HK-2 (cell line): ENCODE measurements around the gene MYH6.

Source experiments
- DNase-seq: peaks from one replicate; pipeline ENCODE4 v3.0.0-alpha.2; 2018; ENCODE audit not compliant: unreplicated experiment

MYH6 gene

DNA sequence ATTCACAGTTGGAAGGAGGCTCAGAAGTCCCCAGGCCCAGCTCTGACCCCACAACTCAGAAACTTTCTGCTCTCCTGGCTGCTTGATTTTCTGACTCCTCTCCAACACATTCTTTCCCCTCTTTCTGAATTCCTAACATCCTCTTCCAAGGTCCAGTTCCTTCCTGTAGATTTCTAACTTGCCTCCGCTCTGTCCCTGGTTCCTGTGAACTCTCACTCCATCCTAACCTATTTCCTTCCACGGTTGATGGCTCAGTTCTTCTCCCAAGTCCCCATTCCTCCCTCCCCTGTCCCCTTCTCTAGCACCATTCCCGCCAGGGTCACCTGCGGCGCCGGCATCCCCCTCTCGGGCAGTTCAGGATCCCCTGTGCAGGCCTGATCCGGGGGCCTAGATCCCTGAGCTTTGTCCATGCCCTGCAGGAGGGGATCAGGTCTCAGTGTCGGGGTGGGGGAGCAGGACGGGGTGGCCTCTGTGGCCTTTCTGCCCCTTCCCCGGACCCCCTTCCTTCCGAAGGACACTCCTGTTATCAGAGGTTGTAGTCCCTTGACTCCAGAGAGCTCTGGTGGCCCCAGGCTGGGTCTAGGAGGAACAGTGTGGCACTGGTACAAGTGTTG, 49.4 kb downstream of the MYH6 start:
- DNase-seq, result no peak

DNA sequence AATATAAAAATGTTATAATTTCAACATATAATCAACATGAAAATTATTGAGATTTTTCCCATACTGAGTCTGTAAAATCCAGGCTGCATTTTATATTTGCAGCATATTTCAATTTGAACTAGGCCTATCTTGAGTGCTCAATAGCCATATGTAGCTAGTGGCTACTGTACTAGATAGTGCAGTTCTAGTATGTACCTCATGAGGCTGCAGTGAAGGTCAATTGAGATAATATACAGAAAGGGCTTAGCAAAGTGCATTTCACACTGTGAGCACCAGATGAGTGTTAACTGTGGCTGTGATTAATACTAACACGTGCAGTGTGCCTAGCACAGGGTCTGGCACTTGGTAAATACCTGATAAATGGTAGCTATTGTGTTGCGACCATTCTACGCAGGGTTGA, 50.0 kb downstream of the MYH6 start:
- DNase-seq, result no peak

DNA sequence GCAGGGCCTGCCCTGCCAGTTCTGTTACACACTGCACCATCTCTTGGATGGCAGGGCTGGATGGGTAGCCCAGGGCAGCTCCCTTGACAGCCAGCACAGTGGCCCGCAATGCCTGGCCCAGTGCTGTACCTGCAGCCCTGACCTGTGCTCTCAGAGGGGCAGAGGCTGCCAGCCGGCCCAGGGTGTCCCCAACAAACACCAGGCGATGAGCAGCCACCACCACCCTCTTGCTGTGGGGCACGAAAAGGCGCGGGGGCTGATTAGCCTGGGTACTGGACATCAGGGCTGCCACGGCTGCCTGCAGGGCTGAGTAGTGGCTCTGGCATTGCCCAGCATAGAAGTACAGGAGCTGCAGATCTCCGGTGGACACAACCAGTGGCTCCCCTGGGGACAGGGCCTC, 50.8 kb downstream of the MYH6 start:
- no peak for DNase-seq

DNA sequence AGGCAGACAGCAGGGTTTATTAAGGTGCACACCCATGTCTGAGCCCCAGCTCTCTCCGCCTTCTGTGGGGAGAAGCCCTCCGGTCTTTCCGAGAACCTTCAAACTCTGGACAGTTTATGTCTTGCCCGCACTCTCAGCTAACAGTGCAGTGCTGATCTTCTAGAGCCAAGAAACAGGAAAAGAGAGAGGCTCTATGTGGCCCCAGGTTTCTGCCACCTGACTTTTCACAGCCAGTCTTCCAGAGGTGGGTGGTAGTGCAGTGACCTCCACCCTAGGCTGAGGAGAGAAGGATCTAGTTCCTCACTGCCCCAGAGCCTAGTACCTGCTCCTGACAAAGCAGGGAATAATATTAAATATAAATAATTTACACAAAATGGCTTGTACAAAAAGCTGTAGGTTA, 51.4 kb downstream of the MYH6 start:
- DNase-seq, result no peak

DNA sequence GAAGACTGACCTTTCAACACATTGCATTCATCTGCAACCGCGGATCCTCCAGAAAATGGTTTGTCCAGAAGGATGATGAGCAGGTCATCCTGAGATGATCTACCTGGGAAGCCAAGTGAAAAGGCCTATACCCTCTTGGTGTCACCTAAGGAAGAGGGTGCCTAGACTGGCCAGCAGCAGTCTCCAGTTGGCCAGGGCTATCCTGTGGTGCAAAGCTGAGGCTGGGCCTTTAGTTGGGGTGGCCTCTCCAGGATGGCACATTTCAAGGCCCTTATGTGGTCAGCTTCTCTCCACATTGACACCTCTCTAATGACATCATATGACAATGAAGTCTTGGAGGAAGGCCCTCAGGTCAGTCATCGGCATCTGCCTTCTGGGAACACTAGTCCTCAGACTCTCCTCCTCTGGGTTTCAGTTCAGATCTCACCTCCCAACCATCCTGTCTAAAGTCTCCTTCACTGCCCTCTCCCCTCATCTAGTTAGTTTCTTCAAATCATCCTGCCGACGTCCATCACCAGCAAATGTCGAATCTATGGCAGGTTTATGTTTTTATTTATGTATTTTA, 52.1 kb downstream of the MYH6 start:
- no peak for DNase-seq

DNA sequence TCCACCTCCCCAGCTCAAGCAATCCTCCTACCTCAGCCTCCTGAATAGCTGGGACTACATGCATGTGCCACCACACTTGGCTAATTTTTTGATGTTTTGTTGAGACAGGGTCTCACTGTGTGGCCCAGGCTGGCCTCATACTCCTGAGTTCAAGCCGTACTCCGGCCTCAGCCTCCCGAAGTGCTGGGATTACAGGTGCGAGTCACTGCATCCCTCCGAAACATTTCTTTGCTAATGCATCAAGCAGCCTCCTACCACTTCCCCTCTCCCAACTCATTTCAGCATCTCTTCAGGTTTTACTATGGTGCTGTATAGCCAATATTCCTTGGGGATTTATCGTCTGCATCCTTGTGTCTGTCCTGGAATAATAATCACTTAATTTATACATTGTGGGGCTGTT, 53.1 kb downstream of the MYH6 start:
- DNase-seq, result no peak

DNA sequence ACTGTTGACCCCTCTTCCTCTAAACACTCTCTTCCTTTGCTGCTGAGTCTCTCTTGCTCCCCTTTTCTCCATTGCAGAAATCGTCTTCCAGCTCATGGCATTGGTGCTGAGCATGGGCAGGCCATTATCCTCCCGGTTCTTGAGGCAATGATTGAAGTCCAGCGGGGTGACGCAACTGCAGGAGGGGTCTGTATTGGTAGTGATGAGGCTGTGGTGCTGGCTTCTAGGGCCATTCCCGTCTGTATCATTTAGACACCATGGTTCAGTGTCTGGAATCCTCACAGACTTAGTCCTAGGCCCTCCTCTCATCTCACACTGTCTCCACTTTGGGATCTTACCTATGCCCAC, 54.7 kb downstream of the MYH6 start:
- DNase-seq, result no peak

DNA sequence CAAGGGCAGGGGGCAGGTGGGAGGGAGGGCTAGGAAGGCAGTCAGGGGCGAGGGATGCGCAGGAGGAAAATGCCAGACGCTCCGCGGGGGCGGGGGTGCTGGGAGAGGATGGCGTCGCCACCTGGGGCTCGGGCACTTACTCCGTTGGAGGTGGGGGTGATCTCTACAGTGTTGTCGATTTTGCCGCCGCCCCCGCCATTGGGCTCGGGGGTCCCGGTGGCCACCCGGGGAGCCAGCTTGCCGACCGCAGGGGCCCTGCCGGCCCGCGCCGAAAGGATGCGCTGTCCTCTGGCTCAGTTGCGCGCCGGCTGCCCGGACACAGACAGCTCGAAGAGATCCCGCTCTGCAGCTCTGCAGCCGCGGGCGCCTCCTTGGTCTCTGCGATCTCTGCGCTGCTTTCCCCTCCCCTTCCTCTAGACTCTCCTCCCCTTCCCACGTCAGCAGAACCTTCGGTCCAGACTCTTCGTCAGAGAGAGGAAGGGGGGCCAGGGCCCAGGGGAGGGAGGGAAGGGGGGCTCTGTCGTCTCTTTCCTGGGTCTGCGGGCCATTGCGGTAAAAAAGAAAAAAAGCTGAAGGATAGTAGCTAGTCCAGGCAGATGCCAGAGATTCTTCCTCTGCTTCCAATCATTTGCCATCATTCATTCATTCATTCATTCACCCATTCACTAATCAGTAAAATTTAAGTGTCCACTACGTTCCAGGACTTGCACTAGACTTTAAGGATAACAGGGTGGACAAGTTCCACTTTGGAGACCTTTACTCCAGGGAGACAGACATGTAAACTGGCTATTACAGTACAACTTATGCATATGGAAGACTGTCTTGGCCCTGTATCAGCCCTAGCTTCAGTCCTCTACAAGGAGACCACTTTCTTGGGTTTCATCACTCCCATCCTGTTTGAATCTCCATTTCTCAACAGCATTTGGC, 55.3 kb downstream of the MYH6 start, which contains the start of gene SLC22A17:
Gene SLC22A17, minus strand, starts transcription at position 382 of the 927 bp plus-strand sequence.
- DNase-seq, result peak; percentile 52

DNA sequence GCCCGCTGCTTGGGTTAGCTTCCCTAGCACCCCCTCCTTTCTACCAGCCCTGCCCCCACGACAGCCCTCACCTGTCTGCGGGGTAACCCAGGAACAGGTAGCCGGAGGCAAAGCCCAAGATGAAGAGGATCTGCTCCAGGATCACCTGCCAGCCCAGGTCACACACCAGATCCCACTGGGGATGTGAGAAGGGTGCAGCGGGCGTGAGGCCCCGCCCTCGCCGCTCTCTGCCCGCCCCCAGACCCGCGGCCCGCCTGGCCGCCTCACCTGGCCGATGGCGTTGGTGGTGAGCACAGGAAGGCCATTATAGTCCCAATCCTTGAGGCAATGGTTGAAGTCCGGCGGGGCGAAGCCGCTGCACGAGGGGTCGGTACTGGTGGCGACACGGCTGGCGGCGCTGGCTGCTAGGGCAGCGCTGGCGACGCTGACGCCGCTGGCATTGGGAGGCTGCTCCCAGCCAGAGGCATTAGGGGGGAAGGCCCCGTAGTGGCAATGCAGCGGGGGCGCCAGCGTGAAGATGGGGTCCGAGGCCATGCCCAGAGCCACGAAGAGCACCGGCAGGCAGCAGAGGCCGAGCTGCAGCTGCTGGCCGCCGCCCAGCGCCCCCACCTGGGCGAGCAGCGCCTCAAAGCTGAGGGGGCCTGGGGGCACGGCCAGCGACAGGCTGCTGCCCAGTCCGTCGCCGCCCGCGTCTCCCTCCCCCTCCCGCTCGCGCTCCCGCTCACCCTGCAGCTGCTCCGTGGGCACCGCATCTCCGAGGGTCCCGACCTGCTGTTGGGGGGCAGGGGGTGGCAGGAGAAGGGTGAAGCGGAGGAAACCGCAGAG, 56.2 kb downstream of the MYH6 start:
- DNase-seq, result no peak

DNA sequence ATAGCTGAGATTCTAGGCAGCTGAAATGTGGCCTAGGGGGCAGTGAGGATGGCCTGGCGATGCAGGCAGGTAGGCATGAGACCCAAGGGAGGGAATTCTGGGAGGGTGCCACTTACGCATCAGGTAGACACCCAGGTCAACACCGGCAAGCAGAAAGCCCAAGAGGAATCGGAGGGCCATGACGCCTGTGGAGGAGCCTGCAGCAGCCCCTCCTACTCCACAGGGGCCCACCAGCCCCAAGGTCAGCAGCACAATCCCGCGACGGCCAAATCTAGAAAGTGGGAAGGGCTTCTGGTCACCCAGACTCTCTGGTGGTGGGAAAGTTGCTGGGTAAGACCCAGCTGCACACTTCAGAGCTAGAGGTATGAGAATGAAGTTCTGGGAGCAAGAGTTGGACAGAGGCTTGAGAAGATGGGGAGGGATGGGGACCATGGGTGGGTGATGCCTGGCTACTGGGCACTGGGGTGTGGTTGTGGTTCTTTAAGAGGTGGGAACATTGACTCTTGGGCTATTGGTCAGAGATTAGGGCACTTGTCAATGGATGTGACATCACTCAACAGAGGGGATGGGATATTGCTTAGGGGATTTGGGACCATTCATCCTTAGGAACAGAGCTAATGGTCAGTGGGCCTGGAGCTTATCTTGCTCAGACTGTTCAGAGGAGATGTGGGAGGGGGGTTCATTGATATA, 58.8 kb downstream of the MYH6 start:
- DNase-seq, result no peak

DNA sequence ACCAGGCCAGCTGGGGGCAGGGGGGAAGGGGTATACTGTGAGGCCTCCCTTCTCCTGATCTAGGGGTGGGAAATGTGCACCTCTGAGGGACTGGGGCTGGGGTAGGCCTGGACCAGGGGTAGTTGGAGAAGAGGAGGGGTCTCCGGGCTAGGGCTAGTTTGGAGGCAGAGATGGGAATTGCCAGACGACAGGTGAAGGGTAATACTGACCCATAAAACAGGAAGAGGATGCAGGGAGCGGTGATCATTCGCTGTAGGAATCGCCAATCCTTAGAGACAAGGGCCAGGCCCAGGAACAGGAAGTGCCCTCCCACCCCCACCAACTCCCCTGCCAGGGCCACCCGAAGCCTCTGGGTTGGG, 59.8 kb downstream of the MYH6 start:
- DNase-seq, result no peak

DNA sequence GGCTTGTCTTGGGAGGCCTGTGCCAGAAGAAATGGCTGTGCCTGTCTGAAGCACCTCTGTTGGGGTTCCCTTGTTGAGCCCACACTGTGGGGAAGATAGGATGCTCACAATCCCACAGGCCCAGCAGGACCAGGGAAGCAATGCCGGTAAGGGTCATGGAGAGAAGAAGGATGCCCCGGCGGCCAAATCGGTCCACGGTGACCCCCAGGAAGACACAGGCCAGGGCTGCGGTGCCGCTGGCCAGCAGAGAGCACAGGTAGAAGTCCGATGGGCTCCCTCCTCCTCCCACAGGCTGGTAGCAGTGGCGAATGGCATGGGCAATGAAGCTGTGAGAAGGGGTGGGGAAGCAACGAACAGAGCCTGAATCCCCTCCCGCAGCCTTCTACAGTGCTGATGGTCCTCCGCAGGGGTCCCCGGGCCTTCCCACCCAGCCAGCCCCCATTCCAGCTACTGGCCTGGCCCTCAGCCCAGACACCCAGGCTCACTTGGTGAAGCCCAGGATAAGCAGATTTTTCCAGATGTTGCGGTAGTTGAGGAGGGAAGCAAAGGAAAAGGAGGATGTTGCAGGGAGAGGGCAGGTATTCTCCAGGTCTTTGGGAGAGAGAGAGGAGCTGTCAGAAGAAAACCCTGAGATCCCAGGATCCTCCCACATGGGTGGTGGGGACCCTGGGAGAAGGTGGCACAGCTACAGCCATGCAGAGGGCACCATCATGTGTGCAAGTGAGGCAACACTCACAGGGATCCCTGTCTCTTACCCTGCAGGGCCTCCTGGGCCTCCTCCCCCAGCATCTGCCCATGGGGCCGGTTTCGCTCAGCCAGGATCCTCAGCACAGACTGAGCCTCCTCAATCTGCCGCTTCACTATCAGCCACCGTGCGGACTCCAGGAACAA, 60.4 kb downstream of the MYH6 start:
- no peak for DNase-seq

DNA sequence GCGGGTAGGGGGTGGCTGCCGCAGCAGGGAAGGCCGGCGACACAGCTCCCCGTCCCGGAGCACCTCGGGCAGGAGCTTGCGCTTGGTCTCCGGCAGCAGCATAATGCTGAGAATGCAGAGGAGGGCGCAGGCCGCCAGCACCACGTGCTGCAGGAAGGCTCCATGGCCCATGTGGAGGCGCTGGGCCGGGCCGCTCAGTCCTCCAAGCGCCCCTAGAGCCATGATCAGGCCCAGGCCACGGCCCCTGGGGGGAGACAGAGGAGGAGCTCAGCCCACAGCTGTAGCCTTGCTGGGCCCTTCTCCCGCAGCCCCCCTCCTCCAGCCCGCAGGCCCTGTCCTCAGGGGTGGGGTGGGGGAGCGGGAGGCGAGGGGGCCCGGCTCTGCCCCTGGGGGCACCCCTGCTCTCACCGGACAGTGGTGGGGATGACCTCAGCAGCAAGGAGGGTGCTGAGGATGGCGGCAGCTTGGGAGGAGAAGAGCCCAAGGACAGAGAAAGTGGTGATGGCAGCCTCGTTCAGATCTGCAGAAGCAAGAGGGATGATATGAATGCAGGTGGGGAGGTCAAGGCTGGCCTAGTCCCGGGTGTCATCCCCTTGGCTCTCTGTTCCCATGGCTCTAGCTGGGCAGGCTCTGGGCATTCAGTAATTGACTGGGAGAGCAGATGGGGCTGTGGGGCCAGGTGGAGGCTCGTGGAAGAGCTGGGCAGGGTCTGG, 61.2 kb downstream of the MYH6 start:
- DNase-seq, result no peak

DNA sequence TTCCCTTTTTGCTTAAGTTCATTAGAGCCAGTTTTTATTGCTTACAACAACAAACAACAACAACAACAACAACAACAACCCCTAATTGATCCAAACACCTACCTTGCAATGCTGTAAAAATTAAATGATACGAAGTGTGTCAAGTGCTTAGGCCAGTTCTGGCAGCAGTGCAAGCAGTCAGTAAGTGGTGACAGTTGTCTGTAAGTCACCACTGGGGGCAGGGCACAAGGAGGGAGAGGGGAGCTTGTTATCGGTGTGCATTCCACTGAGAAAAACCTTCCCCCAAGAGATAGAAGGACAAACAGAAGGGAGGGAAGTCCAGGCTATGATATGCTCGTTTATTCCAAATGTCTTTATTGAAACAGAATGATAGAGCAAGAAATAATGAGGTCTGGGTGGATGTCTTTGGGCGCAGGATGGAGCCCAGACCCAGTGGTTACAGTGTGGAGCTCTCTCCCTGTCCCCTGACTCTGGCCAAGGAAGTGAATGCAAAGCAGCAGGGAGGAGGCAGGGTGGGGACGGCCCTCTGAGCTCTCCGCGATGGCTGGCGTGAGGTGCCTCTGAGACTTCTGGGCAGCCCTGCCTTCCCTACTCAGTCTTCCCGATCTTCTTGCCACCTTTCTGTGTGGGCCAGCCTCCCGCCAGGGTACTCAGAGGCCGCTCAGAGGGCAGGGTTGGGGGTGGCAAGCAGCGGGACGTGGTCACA, 61.9 kb downstream of the MYH6 start:
- no peak for DNase-seq

DNA sequence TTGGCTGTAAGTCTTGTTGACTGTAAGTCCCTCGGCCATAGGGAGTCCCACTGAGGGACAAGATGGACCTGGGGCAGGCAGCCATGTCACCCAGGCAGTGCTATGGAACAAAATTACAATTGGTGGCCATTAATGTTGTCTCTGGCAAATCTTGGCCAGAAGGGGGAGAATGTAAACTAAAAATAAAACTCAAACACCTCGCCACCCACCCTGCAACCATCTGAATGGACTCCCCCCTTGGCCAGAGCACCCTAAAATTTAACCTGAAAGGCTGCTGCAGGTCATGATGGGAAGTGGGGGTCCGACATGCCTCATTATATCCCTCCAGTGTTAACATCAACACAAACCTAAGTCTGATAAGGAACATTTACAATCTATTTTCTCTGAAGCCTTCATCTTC, 63.6 kb downstream of the MYH6 start:
- DNase-seq, result no peak

DNA sequence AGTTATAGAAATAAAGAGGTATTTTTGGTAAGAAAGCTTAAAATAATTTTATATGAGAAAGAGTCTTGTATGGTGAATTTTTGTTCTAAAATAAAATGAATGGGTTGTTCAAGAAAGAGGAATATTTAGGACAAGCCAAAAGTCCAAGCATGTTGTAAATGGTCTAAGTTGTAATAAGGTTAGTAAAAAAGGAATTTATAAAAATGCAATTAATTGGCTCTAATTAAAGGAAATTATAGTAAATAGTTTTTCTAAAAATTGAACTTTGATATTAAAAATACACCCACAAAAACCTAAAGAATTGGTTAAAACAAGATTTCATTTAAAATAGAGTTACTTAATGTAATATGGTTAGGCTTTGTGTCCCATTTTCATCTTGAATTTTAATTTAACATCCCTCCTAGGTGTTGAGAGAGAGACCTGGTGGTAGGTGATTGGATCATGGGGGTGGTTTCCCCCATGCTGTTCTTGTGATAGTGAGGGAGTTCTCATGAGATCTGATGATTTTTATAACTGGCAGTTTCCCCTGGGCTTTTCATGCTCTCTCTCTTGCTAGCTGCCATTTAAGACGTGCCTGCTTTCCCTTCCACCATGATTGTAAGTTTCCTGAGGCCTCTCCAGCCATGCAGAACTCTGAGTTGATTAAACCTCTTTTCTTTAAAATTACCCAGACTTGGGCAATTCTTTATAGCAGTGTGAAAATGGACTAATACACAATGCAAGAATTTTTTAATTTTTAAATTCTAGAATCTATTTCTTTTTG, 68.4 kb downstream of the MYH6 start:
- no peak for DNase-seq

DNA sequence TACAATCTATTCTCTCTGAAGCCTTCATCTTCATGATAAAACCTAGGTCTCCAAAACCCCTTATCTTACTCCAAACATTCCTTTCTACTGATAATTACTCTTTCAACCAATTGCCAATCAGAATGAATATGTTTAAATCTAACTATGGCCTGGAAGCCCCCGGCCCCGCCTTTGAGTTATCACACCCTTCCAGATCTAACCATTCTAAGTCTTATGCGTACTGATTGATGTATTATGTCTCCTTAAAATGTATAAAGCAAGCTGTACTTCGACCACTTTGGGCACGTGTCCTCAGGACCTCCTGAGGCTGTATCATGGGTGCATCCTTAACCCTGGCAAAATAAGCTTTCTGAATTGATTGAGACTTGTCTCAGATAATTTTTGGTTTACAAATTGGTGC, 72.5 kb downstream of the MYH6 start:
- no peak for DNase-seq
